Panc1 (cell line): Measurements from ENCODE around the gene CDK2AP2. TPM values are rescaled to one million over a fixed set of nuclear protein-coding genes. Genes with fewer than 3 reads are reported as not detected.
"Not testable (repeated sequence)": the region's sequence is repeated elsewhere in the genome, so short reads cannot be mapped to it uniquely, and the experiment has no call there.

Source experiments
- ATAC-seq: fragments of 200-7000 bp; cut with Tn5 transposase; 2 replicates; pipeline ENCODE4 v1.9.1; 2020; ENCODE audit warnings: mild to moderate bottlenecking, moderate library complexity
- BruUV-seq: library from RNA; stranded (reverse); fragments of 400-500 nt; replicated peaks from 2 replicates; lab custom pipeline; 2021; lab: Mats Ljungman, UMichigan
- CTCF ChIA-PET: fragments of 300-600 bp; sonication (Branson Sonifier 250); formaldehyde crosslinking; loops from one replicate; lab custom pipeline; 2022; ENCODE audit warnings: antibody characterized with exemption; lab: Charles Lee
- POLR2A ChIA-PET: fragments of 300-600 bp; sonication (Branson Sonifier 250); formaldehyde crosslinking; loops from one replicate; lab custom pipeline; 2022; ENCODE audit warnings: antibody characterized with exemption; lab: Charles Lee
- DNase-seq: peaks from one replicate; pipeline ENCODE4 v3.0.0-alpha.2; 2010; ENCODE audit warnings: low read depth, low spot score
- H3K27ac ChIP-seq: 2 replicates; pipeline ENCODE4 v1.5.1; 2011; ENCODE audit warnings: mild to moderate bottlenecking, low read length, inconsistent platforms
- H3K27me3 ChIP-seq: fragments of 200-500 bp; sonication (Bioruptor generic); 2 replicates; pipeline ENCODE4 v1.6.0; 2014; ENCODE audit warnings: low read length, inconsistent platforms; ENCODE audit not compliant: control insufficient read depth, insufficient read depth
- H3K36me3 ChIP-seq: fragments of 200-500 bp; sonication (Bioruptor generic); 2 replicates; pipeline ENCODE4 v1.5.1; 2014; ENCODE audit warnings: inconsistent platforms, mild to moderate bottlenecking, low read length, moderate library complexity; ENCODE audit not compliant: control insufficient read depth, insufficient read depth
- H3K4me1 ChIP-seq: 2 replicates; pipeline ENCODE4 v1.5.1; 2011; ENCODE audit warnings: inconsistent platforms, mild to moderate bottlenecking, low read length, moderate library complexity; ENCODE audit not compliant: control insufficient read depth, insufficient read depth
- H3K4me3 ChIP-seq, 2 experiments: 2 replicates each; pipeline ENCODE4 v1.5.1; 2011 to 2012; ENCODE audit warnings: low read depth in 2 of 2, low read length in 2 of 2, mild to moderate bottlenecking in 2 of 2, inconsistent platforms in 1 of 2, moderate library complexity in 1 of 2
- H3K9me3 ChIP-seq: fragments of 200-500 bp; sonication (Bioruptor generic); 2 replicates; pipeline ENCODE4 v1.5.1; 2014; ENCODE audit warnings: low read depth, mild to moderate bottlenecking, inconsistent platforms, low read length, moderate library complexity; ENCODE audit not compliant: control insufficient read depth, insufficient read depth
- POLR2AphosphoS5 ChIP-seq: IDR thresholded peaks from 2 replicates; pipeline ENCODE4 v1.6.1; 2012; ENCODE audit warnings: mild to moderate bottlenecking, low read depth, low read length, moderate library complexity
- SIN3A ChIP-seq: IDR thresholded peaks from 2 replicates; pipeline ENCODE4 v1.6.1; 2012; ENCODE audit warnings: low read depth, mild to moderate bottlenecking, low read length, moderate library complexity, borderline replicate concordance; ENCODE audit not compliant: insufficient read depth
- TCF7L2 ChIP-seq: IDR thresholded peaks from 2 replicates; pipeline ENCODE4 v1.6.1; 2011; ENCODE audit warnings: mild to moderate bottlenecking, low read depth, low read length, inconsistent platforms
- in situ Hi-C: cut with HindIII; loops from 2 replicates; pipeline ENCODE4 v1.10.0; 2016; ENCODE audit warnings: low sequenced_read_pairs, low pct_unique_long_range_greater_than_20kb
- intact Hi-C: fragments of 100-400 bp; cut with micrococcal nuclease; formaldehyde crosslinking; loops from one replicate; pipeline ENCODE4 v1.10.0; 2022; ENCODE audit not compliant: unreplicated experiment
- total RNA-seq: library from RNA; stranded (reverse); gene quantifications from one replicate; pipeline ENCODE4 v1.2.1, GENCODE V29; 2021; ENCODE audit not compliant: unreplicated experiment
- TF ChIP-seq, protein P1 (sequence below): fragments of 450-650 bp; IDR thresholded peaks from 2 replicates; pipeline ENCODE4 v1.5.1; 2017; ENCODE audit warnings: mild to moderate bottlenecking
- TF ChIP-seq, protein P2 (sequence below), 2 experiments: IDR thresholded peaks; 2 replicates each; pipeline ENCODE4 v1.6.1; 2011 to 2012; ENCODE audit warnings: low read depth in 2 of 2, control low read depth in 1 of 2, low read length in 1 of 2, mild to moderate bottlenecking in 1 of 2, moderate library complexity in 1 of 2; ENCODE audit not compliant: insufficient read depth in 1 of 2

CDK2AP2 gene
- total RNA-seq, 1 experiment from 2014 or later, result 76.1 TPM

DNA sequence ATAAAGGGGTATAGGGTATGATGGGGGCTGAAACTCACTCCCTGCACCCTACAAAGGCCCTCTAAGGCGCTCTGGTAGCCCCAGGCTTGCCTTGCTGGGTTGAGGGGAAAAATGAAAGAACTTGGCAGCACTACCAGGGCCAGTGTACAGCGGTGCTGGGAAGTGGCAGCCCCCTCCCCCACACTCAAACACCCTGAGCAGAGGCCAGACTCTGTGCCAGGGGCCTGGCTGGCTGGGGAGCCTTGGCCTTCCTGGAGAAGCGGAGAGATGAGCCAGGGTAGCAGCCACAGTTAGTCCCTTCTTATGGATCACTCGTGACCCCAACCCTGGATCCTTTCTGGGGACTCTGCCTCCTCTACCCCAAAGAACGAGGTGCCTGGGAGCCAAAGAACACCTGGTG lies 41.6 kb downstream of the CDK2AP2 start:
- BruUV-seq, result no TSS peak
- ATAC-seq, result no peak
- POLR2A ChIA-PET, result no interaction called here

DNA sequence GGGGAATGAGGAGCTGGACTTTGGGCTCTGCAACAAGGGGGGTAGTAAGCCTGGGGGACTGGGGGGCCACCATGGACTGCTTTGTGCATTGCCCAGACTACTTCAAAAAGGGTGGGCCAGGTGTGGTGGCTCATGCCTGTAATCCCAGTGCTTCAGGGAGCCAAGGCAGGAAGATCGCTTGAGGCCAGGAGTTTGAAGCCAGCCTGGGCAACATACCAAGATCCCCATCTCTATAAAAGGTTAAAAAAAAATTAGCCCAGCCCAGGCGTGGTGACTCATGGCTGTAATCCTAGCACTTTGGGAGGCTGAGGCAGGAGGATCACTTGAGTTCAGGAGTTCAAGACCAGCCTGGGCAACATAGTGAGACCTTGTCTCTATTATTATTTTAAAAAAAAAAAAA lies 42.4 kb downstream of the CDK2AP2 start:
- ATAC-seq, DNase-seq, intact Hi-C loops, H3K27me3 ChIP-seq, H3K9me3 ChIP-seq, in situ Hi-C loops, H3K36me3 ChIP-seq: not testable (repeated sequence)
- BruUV-seq, result TSS peak; percentile 87
- peaks cover 43% of the 10 kb centered on the region for H3K4me1 ChIP-seq
- ChIA-PET CTCF (interaction anchor here (0.6 kb wide), 3 partner anchors 27 to 169 kb away, joined by 3 to 4 read pairs (median 3); no protein-coding TSS in a partner anchor), POLR2A (interaction anchor here (0.6 kb wide), 1 partner anchor 907 kb away, joined by 4 read pairs; no protein-coding TSS in a partner anchor)
- H3K4me3 ChIP-seq, result peak overlapping the region; percentile 54 to 55
- peak overlapping the region; percentile 89 for H3K27ac ChIP-seq

More for the DNA sequence above, 41.6 kb downstream of the CDK2AP2 start:
- no peak for TF ChIP-seq SIN3A
- TF ChIP-seq, protein P1, sequence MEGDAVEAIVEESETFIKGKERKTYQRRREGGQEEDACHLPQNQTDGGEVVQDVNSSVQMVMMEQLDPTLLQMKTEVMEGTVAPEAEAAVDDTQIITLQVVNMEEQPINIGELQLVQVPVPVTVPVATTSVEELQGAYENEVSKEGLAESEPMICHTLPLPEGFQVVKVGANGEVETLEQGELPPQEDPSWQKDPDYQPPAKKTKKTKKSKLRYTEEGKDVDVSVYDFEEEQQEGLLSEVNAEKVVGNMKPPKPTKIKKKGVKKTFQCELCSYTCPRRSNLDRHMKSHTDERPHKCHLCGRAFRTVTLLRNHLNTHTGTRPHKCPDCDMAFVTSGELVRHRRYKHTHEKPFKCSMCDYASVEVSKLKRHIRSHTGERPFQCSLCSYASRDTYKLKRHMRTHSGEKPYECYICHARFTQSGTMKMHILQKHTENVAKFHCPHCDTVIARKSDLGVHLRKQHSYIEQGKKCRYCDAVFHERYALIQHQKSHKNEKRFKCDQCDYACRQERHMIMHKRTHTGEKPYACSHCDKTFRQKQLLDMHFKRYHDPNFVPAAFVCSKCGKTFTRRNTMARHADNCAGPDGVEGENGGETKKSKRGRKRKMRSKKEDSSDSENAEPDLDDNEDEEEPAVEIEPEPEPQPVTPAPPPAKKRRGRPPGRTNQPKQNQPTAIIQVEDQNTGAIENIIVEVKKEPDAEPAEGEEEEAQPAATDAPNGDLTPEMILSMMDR, result no peak
- TF ChIP-seq POLR2AphosphoS5, result no peak
- TF ChIP-seq TCF7L2, result no peak
- TF ChIP-seq, protein P2, sequence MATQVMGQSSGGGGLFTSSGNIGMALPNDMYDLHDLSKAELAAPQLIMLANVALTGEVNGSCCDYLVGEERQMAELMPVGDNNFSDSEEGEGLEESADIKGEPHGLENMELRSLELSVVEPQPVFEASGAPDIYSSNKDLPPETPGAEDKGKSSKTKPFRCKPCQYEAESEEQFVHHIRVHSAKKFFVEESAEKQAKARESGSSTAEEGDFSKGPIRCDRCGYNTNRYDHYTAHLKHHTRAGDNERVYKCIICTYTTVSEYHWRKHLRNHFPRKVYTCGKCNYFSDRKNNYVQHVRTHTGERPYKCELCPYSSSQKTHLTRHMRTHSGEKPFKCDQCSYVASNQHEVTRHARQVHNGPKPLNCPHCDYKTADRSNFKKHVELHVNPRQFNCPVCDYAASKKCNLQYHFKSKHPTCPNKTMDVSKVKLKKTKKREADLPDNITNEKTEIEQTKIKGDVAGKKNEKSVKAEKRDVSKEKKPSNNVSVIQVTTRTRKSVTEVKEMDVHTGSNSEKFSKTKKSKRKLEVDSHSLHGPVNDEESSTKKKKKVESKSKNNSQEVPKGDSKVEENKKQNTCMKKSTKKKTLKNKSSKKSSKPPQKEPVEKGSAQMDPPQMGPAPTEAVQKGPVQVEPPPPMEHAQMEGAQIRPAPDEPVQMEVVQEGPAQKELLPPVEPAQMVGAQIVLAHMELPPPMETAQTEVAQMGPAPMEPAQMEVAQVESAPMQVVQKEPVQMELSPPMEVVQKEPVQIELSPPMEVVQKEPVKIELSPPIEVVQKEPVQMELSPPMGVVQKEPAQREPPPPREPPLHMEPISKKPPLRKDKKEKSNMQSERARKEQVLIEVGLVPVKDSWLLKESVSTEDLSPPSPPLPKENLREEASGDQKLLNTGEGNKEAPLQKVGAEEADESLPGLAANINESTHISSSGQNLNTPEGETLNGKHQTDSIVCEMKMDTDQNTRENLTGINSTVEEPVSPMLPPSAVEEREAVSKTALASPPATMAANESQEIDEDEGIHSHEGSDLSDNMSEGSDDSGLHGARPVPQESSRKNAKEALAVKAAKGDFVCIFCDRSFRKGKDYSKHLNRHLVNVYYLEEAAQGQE (IDR thresholded peaks at IDR 0.05; ENCODE audit: insufficient read depth in 1 of 2, low read depth in 2 of 2, low read length in 1 of 2), result no peak
- peaks cover 43% of the 10 kb centered on the region for H3K4me1 ChIP-seq
- H3K9me3 ChIP-seq, result no peaks in the 10 kb centered on the region
- in situ Hi-C loops, result no loop called here
- H3K4me3 ChIP-seq, result no peak overlapping the region
- intact Hi-C loops, result no loop called here
- DNase-seq, result no peak
- H3K27ac ChIP-seq, result peak overlapping the region; percentile 52
- no peaks in the 10 kb centered on the region for H3K27me3 ChIP-seq
- H3K36me3 ChIP-seq, result peaks cover 2% of the 10 kb centered on the region; the same call in 1 of the 2 replicates
- CTCF ChIA-PET, result no interaction called here

DNA sequence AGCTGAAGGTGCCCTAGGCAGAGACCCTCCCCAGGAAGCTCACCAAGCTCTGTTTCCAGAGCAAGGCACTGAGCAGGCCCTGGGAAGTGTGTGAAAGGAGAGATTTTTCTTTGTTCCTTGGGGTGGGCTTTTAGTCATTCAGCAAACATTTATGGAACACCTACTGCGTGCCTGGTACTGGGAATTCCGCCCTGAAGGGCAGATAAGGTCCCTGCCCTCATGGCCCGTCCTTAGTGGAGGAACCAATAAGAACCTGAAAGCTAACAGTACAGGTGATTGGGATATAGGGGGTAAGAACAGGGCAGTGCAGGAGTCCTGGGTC lies 42.8 kb downstream of the CDK2AP2 start:
- CTCF ChIA-PET, result interaction anchor here (0.6 kb wide), 3 partner anchors 26 to 169 kb away, joined by 3 to 4 read pairs (median 3); no protein-coding TSS in a partner anchor
- DNase-seq (no peak), ATAC-seq (no peak)
- Histone ChIP-seq H3K27ac (peak overlapping the region; percentile 89), H3K36me3 (peaks cover 2% of the 10 kb centered on the region; the same call in 1 of the 2 replicates), H3K27me3 (no peaks in the 10 kb centered on the region), H3K4me3 (peak overlapping the region; percentile 54 to 55), H3K4me1 (peaks cover 43% of the 10 kb centered on the region), H3K9me3 (no peaks in the 10 kb centered on the region)
- intact Hi-C loops (no loop called here), in situ Hi-C loops (no loop called here)
- no TSS peak for BruUV-seq
- TF ChIP-seq POLR2AphosphoS5 (no peak), SIN3A (no peak), TCF7L2 (no peak)
- TF ChIP-seq, protein P2 (IDR thresholded peaks at IDR 0.05; ENCODE audit: insufficient read depth in 1 of 2, low read depth in 2 of 2, low read length in 1 of 2), result no peak
- TF ChIP-seq, protein P1, result no peak
- POLR2A ChIA-PET, result interaction anchor here (0.6 kb wide), 1 partner anchor 907 kb away, joined by 4 read pairs; no protein-coding TSS in a partner anchor
